Stimulated activated CD4-positive, alpha-beta T cell treated with anti-CD3 and anti-CD28 coated beads, Interleukin-12 subunit alpha, Interleukin-12 subunit beta, amount 100 ng/mL, for 48 hours (primary cell): Measurements from ENCODE around the gene GPALPP1.
"Not testable (repeated sequence)": the region's sequence is repeated elsewhere in the genome, so short reads cannot be mapped to it uniquely, and the experiment has no call there.

ENCODE experiments used
- DNase-seq, 3 donors: peaks; one replicate each; pipeline ENCODE4 v3.0.0-alpha.2; 2020; ENCODE audit warnings: low read depth in 2 of 3, low spot score in 1 of 3

The GPALPP1 gene

DNA sequence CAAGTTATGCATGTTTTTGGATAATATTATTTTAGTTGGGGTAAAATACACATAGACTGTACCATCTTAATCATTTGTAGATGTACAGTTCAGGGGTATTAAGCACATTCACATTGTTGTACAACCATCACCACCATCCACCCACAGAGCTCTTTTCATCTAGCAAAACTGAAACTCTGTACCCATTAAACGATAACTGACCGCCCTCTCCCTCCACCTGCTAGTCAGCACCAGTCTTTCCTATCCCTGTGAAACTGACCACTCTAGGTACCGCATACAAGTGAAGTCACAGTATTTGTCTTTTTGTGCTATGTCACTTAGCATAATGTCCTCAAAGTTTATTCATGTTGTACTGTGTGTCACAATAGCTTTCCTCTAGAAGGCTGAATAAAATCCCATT is 70.7 kb downstream of the GPALPP1 start:
- no peak for DNase-seq

DNA sequence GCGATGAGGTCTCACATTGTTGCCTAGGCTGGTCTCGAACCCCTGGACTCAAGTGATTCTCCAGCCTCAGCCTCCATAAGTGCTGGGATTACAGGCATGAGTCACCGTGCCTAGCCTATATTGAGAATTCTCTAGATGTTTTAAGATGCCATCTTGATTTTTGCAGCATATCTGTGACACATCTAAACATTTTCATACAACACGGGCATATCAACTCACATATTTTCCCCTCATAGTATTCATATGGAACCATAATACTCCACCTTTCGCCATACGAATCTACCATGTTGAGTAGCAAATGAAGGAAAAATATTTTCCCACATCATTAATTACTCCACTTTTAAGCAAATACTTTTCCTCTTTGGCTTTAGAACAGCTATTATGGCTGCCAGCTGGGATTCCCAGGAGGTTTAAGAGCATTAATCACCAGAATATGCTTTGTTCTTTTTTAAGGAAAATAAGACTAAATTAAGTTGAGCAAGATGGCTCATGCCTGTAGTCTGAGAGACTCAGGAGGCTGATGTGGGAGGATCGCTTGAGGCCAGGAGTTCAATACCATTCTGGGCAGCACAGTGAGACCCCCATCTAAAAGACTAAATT is 74.0 kb downstream of the GPALPP1 start:
- DNase-seq = no peak

DNA sequence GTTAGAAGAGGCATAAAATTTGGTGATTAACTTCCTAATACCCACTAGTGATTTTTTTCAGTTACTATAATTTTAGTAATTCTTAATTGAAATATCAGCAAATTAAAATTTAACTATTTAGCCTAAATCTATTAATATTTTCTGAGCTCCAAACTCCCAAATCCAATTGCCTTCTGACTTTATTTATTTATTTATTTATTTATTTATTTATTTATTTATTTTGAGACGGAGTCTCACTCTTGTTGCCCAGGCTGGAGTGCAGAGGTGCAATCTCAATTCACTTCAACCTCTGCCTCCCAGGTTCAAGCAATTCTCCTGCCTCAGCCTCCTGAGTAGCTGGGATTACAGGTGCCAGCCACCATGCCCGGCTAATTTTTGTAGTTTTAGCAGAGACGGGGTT is 74.6 kb downstream of the GPALPP1 start:
- DNase-seq = not testable (repeated sequence)

DNA sequence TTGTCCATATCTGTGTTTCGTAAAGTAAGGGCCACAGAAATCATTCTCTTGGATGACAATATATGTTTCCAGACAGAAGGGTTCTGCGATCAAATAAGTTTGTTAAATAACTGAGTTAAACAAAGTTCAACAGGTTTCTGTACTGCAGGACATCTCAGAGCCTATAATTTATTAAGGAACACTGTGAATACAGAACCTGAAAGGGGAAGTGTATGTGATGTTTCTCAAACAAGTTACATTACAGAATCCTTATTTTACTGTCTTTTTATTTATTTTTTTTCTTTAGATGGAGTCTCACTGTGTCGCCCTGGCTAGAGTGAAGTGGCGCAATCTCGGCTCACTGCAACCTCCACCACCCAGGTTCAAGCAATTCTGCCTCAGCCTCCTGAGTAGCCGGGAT is 75.6 kb downstream of the GPALPP1 start:
- DNase-seq = no peak

DNA sequence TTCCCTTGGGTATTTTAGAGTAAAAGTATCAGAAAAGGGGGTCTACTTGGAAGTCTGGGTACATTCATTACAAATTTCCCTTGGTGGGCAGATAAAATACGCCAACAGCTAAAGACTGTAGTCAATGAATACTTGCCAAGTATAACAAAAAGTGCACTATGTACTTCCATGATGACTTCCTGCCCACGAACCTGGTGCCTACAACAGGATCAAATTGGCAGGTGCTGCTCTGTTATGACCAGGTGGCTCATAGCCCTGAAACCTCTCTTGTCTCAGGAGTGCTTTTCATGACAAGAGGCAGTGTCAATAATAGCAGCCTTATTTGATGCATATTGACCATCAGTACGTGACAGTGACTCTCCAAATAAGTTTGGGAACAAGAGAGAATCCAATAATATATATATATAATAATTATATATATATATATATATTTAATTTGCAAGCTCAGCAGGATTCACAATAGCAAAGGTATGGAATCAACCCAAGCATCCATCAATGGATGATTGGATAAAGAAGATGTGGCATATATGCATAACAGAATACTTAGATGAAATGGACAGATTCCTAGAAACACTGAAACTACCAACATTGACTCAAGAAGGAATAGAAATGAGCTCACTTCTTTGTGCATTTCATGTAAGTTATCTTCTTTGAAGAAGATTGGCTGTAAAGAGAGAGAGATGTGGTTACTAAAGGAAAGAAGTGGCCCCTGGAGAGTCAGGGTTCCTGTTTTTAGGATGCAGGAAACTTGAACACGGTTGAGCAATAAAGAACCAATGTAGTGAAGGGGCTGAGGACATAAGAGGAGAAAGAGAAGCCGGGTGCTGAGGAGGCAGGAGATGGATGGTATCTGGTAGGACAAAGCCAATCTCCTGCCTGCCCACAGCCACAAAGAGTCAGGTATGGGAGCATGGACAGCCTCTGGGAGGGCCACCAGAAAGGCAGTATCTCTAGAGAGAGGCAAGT is 79.0 kb downstream of the GPALPP1 start:
- no peak for DNase-seq

DNA sequence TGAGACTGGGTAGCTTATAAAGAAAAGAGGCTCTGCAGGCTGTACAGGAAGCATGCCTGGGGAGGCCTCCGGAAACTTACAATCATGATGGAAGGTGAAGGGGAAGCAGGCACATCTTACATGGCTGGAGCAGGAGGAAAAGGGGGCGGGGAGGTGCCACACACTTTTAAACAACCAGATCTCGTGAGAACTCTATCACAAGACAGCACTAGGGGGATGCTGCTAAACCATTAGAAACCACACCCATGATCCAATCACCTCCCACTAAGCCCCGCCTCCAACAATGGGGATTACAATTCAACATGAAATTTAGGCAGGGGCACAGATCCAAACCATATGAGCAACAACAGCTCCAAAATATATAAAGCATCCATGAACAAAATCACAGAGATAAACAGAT is 84.5 kb downstream of the GPALPP1 start:
- DNase-seq = no peak

DNA sequence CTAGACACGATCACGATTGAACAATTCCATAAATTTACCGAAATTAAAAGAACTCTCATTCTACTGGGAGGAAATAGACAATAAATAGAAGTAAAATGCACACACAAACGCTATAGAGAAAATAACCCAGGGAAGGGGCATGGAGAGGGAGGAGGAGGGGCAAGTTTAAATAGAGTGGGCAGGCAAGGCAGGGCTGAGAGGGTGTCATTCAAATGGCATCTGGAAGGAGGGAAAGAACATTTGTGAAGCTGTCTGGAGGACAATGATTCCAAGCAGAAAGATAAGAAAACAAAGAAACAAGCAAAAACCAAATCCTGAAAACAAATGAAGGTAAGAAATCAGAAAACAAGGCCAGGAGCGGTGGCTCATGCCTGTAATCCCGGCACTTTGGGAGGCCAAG is 85.4 kb downstream of the GPALPP1 start:
- no peak for DNase-seq

DNA sequence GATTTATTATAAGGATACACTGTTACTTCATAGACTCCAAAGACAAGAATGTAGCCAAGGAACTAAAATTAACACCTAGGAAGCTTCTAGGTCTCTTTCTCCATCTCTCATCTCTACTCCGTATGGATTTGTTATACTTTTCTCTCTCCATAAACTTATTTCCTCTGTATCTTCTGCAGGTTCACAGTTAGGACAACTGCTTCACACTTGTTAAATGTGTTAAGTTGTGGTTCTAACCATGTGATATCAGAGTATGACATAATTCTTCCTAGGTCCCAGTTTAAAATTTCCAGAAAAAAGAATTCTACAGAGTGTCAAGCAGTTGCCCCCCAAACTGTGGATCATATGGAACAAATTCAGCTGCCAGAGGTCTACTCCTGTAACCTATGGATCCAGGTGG is 88.7 kb downstream of the GPALPP1 start:
- DNase-seq = no peak
